Measurements from ENCODE around the gene RNF121.

The RNF121 gene

GRCh38 chr11:71991494-71991893 is 62.6 kb downstream of the RNF121 start:
- DNase-seq, result peak; percentile 16

- DNase-seq, result no peak
Measured at GRCh38 chr11:71992136-71992730, 63.4 kb downstream of the RNF121 start.

GRCh38 chr11:71994786-71995185 is 65.9 kb downstream of the RNF121 start:
- DNase-seq, result no peak

- DNase-seq, result no peak
Measured at GRCh38 chr11:71995726-71996291, 67.0 kb downstream of the RNF121 start.

- no peak for DNase-seq
Measured at GRCh38 chr11:71996517-71996916, 67.7 kb downstream of the RNF121 start.

GRCh38 chr11:71996946-71997345 is 68.1 kb downstream of the RNF121 start:
- DNase-seq, result peak; percentile 23

GRCh38 chr11:71997594-71997993 is 68.7 kb downstream of the RNF121 start:
- no peak for DNase-seq

- no peak for DNase-seq
Measured at GRCh38 chr11:71998061-71998460, 69.2 kb downstream of the RNF121 start.

- DNase-seq, result peak; percentile 58
Measured at GRCh38 chr11:71998649-71999310, 69.9 kb downstream of the RNF121 start, which contains the start of gene IL18BP. Gene IL18BP, plus strand, starts transcription at chr11:71998909. Its CDS starts 1,076 bp downstream, at chr11:71999985.

- no peak for DNase-seq
Measured at GRCh38 chr11:71999362-71999761, 70.5 kb downstream of the RNF121 start.

GRCh38 chr11:71999798-72000197 is 71.0 kb downstream of the RNF121 start:
- DNase-seq, result no peak

- DNase-seq, result no peak
Measured at GRCh38 chr11:72000202-72000867, 71.5 kb downstream of the RNF121 start.

GRCh38 chr11:72001285-72001684 is 72.4 kb downstream of the RNF121 start:
- DNase-seq, result no peak

GRCh38 chr11:72001834-72002591 is 73.2 kb downstream of the RNF121 start:
- DNase-seq, result no peak

- DNase-seq, result no peak
Measured at GRCh38 chr11:72002841-72003775, 74.3 kb downstream of the RNF121 start.

GRCh38 chr11:72003776-72004171 is 74.9 kb downstream of the RNF121 start:
- no peak for DNase-seq

GRCh38 chr11:72004515-72005346 is 75.9 kb downstream of the RNF121 start:
- no peak for DNase-seq

GRCh38 chr11:72005347-72006260 is 76.8 kb downstream of the RNF121 start:
- DNase-seq, result no peak

- DNase-seq, result no peak
Measured at GRCh38 chr11:72006309-72007088, 77.7 kb downstream of the RNF121 start.
